ENCODE results near the gene SYP.
A peak's percentile ranks its signal among the peaks of the same experiment; 100 is the strongest.

SYP gene

DNA sequence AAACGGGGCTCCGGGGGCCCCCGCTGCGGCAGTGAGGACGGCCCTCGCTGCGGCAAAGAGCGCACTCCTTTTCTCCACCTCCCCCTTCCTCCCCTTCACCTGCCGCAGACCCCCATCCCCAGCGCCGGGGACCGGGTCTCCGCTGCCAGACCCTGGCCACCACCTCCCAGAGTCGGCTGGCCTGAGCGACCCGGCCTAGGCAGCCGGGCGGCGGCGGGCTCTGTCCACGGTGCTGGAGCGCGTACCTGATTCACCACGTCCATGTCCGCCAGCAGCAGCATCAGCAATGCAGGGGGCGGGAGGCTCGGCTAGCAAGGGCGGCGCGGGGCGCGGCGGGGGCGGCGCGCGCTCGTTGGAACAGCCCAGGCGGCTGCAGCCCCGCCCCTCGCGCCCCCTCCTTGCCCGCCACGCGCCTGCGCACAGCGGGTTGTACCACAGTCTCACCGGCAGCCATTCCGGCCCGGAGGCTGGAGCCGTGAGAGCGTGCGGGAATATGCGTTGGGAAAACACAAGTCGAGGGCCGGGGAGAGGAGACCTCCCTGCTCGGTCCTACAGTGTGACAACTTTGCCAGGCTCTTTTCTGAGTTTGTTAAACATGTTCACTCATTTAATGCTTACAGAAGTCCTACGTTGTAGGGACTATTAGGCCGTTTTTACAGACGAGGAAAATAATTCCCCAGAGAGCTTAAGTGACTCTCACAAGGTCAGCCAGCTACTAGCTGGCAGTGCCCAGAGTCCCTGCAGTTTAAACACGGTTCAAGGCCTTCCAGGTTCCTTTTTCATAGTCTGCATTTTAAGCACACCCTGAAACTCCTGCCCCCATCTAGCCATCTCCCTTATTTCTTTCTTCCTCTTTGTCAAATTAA, at the start of gene SYP:
TSS of gene SYP (minus strand) at position 288 of the 866 bp plus-strand sequence. CDS start at position 281, 7 bp downstream.
- DNase-seq = peak; percentile 66

DNA sequence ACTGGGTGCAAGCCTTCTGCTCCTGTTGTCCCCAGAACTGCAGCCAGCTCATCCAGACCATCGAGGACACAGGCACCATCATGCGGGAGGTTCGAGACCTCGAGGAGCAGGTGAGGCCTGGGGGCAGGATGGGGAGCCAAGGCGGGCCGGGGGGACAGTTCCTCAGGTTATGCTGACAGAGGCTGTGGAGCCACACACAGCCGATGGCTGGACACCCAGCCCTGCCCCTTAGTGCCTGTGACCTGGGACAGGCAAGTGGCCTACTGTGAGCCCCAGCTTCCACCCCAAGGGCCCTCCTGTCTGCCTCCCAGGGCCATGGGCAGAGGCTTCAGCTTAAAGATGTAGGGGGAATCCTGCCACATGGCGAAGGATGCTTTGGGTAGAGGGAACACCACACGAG, 49.6 kb upstream of the SYP start:
- DNase-seq = no peak

DNA sequence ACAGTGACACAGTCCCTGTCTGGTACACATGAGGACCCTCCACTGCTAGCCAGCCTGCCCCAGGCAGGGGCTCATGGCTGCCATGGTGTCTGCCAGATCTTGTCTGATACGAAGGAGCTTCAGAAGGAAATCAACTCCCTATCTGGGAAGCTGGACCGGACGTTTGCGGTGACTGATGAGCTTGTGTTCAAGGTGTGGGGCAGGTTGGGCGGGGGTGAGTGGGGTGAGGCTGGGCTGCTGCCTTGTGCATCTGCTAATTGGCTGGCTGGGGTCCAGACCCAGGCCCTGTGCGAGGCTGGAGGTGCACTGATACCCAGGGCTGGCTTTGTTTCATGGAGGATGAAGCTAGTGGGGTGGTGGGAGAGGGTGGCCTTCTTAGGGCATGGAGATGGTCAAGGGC, 49.1 kb upstream of the SYP start:
- no peak for DNase-seq

DNA sequence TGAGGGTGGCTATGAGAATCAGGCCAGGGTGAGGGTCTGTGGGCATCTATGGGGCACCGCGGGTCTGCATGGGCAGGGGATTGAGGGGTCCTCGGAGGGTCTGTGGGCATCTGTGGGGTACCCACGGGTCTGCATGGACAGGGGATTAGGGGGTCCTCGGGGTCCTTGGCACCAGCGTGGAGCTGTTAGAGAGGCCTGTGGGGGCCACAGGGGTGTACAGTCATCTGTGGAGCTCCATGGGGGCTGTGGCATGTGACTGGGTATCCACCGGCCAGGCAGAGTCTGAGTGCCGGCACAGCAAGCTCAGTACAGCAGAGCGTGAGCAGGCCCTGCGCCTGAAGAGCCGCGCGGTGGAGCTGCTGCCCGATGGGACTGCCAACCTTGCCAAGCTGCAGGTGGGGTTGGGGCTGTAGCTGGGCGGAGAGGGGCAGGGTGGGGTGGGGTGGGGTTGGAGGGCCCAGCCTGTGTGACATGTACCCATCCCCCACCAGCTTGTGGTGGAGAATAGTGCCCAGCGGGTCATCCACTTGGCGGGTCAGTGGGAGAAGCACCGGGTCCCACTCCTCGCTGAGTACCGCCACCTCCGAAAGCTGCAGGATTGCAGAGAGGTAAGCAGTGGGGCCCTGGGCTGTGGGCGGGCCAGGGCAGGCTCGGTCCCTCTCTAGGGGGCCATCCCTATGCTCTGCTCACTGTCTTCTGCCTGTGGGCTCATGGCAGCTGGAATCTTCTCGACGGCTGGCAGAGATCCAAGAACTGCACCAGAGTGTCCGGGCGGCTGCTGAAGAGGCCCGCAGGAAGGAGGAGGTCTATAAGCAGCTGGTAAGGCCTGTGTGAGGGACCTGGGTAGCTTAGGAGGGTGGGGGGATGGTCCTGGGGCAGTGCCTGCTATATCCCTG, 48.2 kb upstream of the SYP start:
- DNase-seq = no peak

DNA sequence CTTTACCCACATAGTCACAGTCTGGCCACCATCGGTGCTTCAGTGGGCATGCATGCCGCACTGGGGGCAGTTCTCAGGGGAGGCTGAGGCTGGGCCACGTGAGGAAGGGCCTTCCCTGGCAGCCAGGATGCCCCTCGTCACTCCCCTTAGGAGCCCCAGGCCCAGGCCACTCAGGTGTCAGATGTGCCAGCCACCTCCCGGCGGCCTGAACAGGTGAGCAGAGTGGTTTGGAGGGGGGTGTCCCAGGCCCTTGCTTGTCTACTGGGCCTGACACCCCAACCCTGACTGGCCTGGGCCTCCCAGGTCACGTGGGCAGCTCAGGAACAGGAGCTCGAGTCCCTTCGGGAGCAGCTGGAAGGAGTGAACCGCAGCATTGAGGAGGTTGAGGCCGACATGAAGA, 47.4 kb upstream of the SYP start:
- DNase-seq = no peak

GRCh38 chrX:49246541-49246940, 46.5 kb upstream of the SYP start:
- no peak for DNase-seq

- no peak for DNase-seq
Measured at GRCh38 chrX:49244207-49244606, 44.2 kb upstream of the SYP start.

- DNase-seq = no peak
Measured at GRCh38 chrX:49243166-49243565, 43.2 kb upstream of the SYP start.

GRCh38 chrX:49242545-49243066, 42.6 kb upstream of the SYP start:
- no peak for DNase-seq

DNA sequence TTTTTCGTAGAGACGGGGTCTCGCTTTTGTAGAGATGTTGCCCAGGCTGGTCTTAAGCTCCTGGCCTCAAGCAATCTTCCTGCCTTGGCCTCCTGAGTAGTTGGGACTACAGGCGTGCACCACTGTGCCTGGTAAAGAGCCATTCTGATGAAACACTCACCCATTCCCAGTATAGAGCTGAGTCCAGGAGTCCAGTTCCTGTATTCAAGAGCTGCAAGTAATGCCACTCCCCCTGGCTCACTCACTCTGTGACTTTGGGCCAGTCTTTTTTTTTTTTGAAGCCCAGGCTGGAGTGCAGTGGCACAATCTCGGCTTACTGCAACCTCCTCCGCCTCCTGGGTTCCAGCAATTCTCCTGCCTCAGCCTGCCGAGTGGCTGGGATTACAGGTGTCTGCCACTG, 38.7 kb upstream of the SYP start:
- no peak for DNase-seq

GRCh38 chrX:49237060-49237459, 37.1 kb upstream of the SYP start:
- DNase-seq = no peak

DNA sequence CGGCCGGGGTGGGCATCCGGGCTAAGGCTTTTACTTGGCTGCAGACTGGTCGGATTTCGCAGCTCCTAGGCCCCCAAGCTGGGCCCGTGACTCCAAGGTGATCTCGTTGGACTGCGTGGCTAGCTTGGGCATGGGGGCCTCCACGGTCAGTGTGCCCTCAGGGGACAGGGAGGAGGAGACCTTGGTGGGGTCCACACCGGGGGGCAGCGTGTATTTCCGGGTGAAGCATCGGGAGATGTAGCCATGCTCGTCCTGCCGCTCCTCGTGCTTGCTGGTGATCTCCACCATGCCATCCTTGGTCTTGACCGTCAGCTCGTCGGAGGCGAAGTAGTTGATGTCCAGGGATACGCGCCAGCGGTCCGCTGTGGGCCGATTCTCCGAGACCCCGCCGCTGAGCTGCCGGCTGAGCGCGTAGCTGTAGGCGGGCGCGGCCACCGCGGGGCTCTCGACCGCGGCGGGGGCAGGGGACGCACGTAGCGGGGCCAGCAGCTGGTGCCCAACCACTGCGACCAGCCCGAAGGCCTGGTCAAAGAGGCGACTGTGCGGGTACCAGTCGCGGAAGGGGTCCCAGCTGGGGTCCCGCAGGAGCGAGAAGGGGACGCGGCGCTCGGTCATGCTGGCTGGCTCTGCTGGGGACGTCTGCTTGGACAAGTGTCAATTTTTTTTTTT, 34.0 kb upstream of the SYP start:
- DNase-seq = no peak

DNA sequence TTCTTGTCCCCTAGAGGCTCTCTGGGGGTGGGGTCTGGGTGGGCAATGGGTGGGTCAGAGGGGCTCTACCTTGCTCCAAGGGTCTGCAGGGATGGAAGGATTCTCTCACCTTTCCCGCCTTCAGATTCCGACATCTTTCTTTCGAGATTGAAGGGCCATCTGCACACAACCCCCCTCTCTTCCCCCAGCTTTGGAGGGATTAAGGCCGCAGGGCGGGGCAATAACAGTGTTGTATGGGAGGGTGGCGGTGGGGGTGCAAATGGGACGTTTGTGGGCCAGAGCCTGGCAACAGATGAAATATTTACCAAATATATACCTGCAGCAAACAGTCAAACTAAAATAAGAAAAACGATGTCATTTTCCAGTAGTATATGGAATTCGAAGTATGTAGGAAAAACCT, 33.2 kb upstream of the SYP start, which contains the start of gene CACNA1F:
TSS of gene CACNA1F (minus strand) at position 165 of the 400 bp plus-strand sequence. CDS start at position 134, 31 bp downstream.
- DNase-seq = no peak

- no peak for DNase-seq
Measured at GRCh38 chrX:49232525-49232924, 32.5 kb upstream of the SYP start.

DNA sequence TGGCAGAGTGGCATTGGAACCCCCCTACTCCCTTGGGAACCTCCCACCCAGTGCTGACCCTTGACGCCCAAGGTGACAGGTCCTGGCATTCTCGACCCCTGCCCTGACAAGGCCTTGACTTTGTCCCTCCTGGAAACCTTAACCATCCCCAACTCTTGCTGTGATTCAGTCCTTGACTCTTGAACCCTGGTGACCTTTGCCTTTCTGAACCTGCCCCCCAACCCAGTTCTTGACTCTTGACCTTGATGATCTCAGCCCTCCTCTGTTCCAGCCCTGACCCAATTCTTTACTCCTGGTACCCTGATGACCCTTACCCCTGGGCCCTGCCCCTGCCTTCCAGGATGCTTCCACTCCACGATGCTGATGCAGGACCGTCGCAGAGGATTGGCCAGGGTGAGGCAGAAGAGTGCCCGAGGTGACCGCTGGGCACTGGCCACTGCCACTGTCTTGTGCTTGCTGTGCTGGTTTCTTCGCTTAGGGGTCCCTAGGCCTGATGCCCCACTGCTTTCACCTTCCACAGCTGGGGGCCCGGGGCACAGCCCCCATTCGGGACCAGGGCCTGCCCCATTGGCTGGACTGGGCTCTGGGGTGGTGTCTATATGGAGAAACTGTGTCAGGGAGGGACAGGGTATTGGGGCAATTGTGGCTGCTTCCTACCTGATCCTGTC, 31.5 kb upstream of the SYP start:
- no peak for DNase-seq

DNA sequence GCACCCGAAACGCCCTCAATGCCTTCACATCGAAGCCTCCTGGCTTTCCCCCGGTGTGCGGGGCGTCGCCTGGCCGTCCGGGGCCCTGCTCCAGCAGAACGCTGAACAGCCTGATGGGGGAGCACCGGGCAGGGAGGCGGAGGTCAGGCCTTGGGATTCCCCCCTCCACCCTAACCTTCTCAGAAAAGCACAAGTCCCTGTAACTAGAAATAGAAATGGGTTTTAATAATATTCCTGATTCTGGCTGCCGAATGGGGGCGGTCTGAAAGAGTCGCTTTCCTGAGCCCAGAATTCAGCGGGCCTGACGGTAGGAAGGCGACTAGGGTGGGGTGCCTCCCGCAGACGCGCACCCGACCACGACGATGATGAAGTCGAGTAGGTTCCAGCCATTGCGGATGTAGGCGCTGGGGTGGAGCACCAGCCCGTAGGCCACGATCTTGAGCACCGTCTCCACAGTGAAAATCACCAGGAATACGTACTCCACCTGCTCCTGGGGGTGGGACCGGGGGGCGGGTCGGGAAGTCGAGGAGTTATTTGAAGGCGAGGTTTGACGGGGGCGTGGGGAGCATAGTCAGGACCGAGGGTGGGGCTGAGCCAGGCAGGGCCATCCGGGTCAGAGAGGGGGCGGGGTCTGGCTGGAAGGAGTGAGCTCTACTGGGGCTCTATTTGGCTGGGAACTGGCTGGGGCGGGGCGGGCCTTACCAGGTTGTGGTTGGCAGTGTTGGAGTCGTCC, 30.7 kb upstream of the SYP start:
- DNase-seq = no peak

GRCh38 chrX:49228185-49228584, 28.2 kb upstream of the SYP start:
- no peak for DNase-seq

- DNase-seq = no peak
Measured at GRCh38 chrX:49227726-49228125, 27.7 kb upstream of the SYP start.

- DNase-seq = no peak
Measured at GRCh38 chrX:49226946-49227345, 27.0 kb upstream of the SYP start.

DNA sequence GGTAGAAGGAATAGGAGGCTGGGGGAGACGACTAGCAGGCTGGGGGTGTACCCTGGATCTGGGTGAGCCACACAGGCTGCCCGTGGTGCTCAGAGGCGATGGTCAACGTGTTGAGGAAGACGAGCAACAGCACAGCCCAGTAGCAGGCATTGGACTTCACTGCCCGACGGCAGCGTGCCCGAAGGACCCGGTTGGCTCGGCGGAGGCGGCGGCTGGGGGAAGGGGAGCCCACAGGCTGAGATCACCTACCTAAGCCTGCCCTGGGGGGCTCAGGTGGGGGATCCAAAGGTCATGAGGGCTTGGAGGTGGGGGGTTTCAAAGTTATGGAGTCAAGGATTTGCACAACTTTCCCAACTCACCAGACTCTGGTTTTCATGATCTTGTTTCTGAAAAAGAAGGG, 25.9 kb upstream of the SYP start:
- no peak for DNase-seq

- no peak for DNase-seq
Measured at GRCh38 chrX:49221868-49222267, 21.9 kb upstream of the SYP start.

GRCh38 chrX:49220100-49220499, 20.1 kb upstream of the SYP start:
- no peak for DNase-seq
